ENCODE data around the gene TACC2. TPM values are rescaled to one million over a fixed set of nuclear protein-coding genes. Genes with fewer than 3 reads are reported as not detected.

TACC2 gene
- total and polyA plus RNA-seq, 2 experiments from 2014 or later = 30.8 to 35.9 TPM

GRCh38 chr10:122135251-122136025, 146.5 kb downstream of the TACC2 start:
- H4K20me1 ChIP-seq (replicated peaks; ENCODE audit: insufficient read depth) = no peaks in the 10 kb centered on the region; the same call in 1 of the 2 replicates

More at GRCh38 chr10:122135251-122136025, 146.5 kb downstream of the TACC2 start:
- peaks cover 14% of the 10 kb centered on the region for H3K4me1 ChIP-seq (ENCODE audit: insufficient read depth)
- H3K36me3 ChIP-seq (ENCODE audit: insufficient read depth) = no peaks in the 10 kb centered on the region; the same call in 1 of the 2 replicates
- no peak overlapping the region for H2AFZ ChIP-seq
- no peak overlapping the region for H3K4me3 Mint-ChIP-seq
- H3K27ac Mint-ChIP-seq = no peak overlapping the region; the same call in 1 of the 2 replicates
- TF ChIP-seq NANOG (IDR thresholded peaks at IDR 0.05; ENCODE audit: borderline replicate concordance) (no peak), EZH2phosphoT487 (IDR thresholded peaks at IDR 0.05; ENCODE audit: unreplicated experiment) (no peak), STAT1 (IDR thresholded peaks at IDR 0.05; ENCODE audit: unreplicated experiment) (no peak), EZH2 (IDR thresholded peaks at IDR 0.05; ENCODE audit: low read depth, unreplicated experiment) (no peak), JUNB (IDR thresholded peaks at IDR 0.05; ENCODE audit: unreplicated experiment) (no peak), ZNF331 (CRISPR knock-in tag; IDR thresholded peaks at IDR 0.05; ENCODE audit: low read depth) (no peak), CREB1 (CRISPR knock-in tag; IDR thresholded peaks at IDR 0.05; ENCODE audit: low read depth) (no peak), POLR2AphosphoS5 (IDR thresholded peaks at IDR 0.05; ENCODE audit: low read depth) (no peak), ZNF114 (CRISPR knock-in tag; IDR thresholded peaks at IDR 0.05) (no peak), REST (IDR thresholded peaks at IDR 0.05; ENCODE audit: unreplicated experiment) (no peak)
- TF ChIP-seq, protein P1, sequence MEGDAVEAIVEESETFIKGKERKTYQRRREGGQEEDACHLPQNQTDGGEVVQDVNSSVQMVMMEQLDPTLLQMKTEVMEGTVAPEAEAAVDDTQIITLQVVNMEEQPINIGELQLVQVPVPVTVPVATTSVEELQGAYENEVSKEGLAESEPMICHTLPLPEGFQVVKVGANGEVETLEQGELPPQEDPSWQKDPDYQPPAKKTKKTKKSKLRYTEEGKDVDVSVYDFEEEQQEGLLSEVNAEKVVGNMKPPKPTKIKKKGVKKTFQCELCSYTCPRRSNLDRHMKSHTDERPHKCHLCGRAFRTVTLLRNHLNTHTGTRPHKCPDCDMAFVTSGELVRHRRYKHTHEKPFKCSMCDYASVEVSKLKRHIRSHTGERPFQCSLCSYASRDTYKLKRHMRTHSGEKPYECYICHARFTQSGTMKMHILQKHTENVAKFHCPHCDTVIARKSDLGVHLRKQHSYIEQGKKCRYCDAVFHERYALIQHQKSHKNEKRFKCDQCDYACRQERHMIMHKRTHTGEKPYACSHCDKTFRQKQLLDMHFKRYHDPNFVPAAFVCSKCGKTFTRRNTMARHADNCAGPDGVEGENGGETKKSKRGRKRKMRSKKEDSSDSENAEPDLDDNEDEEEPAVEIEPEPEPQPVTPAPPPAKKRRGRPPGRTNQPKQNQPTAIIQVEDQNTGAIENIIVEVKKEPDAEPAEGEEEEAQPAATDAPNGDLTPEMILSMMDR (conservative IDR thresholded peaks at IDR 0.05; ENCODE audit: low read depth in 2 of 2) = no peak
- TF ChIP-seq, protein P2, sequence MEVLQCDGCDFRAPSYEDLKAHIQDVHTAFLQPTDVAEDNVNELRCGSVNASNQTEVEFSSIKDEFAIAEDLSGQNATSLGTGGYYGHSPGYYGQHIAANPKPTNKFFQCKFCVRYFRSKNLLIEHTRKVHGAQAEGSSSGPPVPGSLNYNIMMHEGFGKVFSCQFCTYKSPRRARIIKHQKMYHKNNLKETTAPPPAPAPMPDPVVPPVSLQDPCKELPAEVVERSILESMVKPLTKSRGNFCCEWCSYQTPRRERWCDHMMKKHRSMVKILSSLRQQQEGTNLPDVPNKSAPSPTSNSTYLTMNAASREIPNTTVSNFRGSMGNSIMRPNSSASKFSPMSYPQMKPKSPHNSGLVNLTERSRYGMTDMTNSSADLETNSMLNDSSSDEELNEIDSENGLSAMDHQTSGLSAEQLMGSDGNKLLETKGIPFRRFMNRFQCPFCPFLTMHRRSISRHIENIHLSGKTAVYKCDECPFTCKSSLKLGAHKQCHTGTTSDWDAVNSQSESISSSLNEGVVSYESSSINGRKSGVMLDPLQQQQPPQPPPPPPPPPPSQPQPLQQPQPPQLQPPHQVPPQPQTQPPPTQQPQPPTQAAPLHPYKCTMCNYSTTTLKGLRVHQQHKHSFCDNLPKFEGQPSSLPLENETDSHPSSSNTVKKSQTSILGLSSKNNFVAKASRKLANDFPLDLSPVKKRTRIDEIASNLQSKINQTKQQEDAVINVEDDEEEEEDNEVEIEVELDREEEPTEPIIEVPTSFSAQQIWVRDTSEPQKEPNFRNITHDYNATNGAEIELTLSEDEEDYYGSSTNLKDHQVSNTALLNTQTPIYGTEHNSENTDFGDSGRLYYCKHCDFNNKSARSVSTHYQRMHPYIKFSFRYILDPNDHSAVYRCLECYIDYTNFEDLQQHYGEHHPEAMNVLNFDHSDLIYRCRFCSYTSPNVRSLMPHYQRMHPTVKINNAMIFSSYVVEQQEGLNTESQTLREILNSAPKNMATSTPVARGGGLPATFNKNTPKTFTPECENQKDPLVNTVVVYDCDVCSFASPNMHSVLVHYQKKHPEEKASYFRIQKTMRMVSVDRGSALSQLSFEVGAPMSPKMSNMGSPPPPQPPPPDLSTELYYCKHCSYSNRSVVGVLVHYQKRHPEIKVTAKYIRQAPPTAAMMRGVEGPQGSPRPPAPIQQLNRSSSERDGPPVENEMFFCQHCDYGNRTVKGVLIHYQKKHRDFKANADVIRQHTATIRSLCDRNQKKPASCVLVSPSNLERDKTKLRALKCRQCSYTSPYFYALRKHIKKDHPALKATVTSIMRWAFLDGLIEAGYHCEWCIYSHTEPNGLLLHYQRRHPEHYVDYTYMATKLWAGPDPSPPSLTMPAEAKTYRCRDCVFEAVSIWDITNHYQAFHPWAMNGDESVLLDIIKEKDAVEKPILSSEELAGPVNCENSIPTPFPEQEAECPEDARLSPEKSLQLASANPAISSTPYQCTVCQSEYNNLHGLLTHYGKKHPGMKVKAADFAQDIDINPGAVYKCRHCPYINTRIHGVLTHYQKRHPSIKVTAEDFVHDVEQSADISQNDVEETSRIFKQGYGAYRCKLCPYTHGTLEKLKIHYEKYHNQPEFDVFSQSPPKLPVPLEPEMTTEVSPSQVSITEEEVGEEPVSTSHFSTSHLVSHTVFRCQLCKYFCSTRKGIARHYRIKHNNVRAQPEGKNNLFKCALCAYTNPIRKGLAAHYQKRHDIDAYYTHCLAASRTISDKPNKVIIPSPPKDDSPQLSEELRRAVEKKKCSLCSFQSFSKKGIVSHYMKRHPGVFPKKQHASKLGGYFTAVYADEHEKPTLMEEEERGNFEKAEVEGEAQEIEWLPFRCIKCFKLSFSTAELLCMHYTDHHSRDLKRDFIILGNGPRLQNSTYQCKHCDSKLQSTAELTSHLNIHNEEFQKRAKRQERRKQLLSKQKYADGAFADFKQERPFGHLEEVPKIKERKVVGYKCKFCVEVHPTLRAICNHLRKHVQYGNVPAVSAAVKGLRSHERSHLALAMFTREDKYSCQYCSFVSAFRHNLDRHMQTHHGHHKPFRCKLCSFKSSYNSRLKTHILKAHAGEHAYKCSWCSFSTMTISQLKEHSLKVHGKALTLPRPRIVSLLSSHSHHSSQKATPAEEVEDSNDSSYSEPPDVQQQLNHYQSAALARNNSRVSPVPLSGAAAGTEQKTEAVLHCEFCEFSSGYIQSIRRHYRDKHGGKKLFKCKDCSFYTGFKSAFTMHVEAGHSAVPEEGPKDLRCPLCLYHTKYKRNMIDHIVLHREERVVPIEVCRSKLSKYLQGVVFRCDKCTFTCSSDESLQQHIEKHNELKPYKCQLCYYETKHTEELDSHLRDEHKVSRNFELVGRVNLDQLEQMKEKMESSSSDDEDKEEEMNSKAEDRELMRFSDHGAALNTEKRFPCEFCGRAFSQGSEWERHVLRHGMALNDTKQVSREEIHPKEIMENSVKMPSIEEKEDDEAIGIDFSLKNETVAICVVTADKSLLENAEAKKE (CRISPR knock-in tag; IDR thresholded peaks at IDR 0.05) = no peak
- TF ChIP-seq, protein P3, sequence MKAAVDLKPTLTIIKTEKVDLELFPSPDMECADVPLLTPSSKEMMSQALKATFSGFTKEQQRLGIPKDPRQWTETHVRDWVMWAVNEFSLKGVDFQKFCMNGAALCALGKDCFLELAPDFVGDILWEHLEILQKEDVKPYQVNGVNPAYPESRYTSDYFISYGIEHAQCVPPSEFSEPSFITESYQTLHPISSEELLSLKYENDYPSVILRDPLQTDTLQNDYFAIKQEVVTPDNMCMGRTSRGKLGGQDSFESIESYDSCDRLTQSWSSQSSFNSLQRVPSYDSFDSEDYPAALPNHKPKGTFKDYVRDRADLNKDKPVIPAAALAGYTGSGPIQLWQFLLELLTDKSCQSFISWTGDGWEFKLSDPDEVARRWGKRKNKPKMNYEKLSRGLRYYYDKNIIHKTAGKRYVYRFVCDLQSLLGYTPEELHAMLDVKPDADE (IDR thresholded peaks at IDR 0.05) = no peak
- peaks cover 8% of the 10 kb centered on the region for H3K27me3 Mint-ChIP-seq (ENCODE audit: insufficient read depth, low read depth, poor library complexity)
- no peaks in the 10 kb centered on the region for H3K27me3 ChIP-seq (ENCODE audit: insufficient read depth)
- no peak for DNase-seq (ENCODE audit: low spot score)
- H3K4me3 ChIP-seq = no peak overlapping the region
- no peaks in the 10 kb centered on the region; the same call in 1 of the 2 replicates for H3K79me2 ChIP-seq (replicated peaks; ENCODE audit: insufficient read depth)
- H3K27ac ChIP-seq (ENCODE audit: low read depth) = no peak overlapping the region
- ATAC-seq = no peak
- H3K9me3 Mint-ChIP-seq = no peaks in the 10 kb centered on the region
- no peaks in the 10 kb centered on the region for H3K9me2 ChIP-seq (ENCODE audit: insufficient read depth)
- H3K4me1 Mint-ChIP-seq = peaks cover 35% of the 10 kb centered on the region
- no peaks in the 10 kb centered on the region for H3F3A ChIP-seq (replicated peaks; ENCODE audit: low read depth)
- no peak overlapping the region for H3K4me2 ChIP-seq
- peaks cover 40% of the 10 kb centered on the region for H3K36me3 Mint-ChIP-seq (ENCODE audit: low read depth)
